Heart left ventricle (tissue), 13 donors: ENCODE data around the gene RCC1.

Experiments used
- POLR2A ChIP-seq, 2 donors: fragments of 450-650 bp; IDR thresholded peaks; one replicate each; pipeline ENCODE4 v1.6.1; 2017; ENCODE audit warnings: antibody characterized with exemption in 2 of 2, mild to moderate bottlenecking in 2 of 2, moderate library complexity in 2 of 2
- TF ChIP-seq, protein P1 (sequence below), 12 donors: fragments of 200-600 bp; sonication (generic) in 4 of 12; IDR thresholded peaks; one replicate each; pipeline versions ENCODE4 v1.5.0 to v1.8.0; 2018 to 2022; ENCODE audit warnings: antibody characterized with exemption in 12 of 12, mild to moderate bottlenecking in 5 of 12
- donor health status: ischemic (EF 13 %, LVEDD 7.1; RV severe dilation, severe dysfunction).
- donor health status: DM: no; HTN: yes; CAD: no.
- donor health status: DM: no; HTN: no; CAD: no.
- donor health status: ischemic (EF 25% LVEDD 6.9; RV normal size, moderate dysfunction).
- donor health status: ischemic (EF 25% LVEDD 5.7; RV mildly dilated, moderate dysfunction).
- donor health status: ischemic (EF 35%, LVEDD 5.7; RV mildly dilated, moderate dysfunction).
- donor health status: nonischemic (EF 11% LVEDD 7.7; RV severe dilation, severe dysfunction).
- donor health status: DM: yes; HTN: yes; CAD: no.
- donor health status: PGD.
- donor health status: ischemic (EF 29% LVEDD 5.4; RV normal size, mild dysfunction).
- donor health status: nonischemic (EF 23%, LVEDD 6.1; RV moderate dilation, normal function).

DNA sequence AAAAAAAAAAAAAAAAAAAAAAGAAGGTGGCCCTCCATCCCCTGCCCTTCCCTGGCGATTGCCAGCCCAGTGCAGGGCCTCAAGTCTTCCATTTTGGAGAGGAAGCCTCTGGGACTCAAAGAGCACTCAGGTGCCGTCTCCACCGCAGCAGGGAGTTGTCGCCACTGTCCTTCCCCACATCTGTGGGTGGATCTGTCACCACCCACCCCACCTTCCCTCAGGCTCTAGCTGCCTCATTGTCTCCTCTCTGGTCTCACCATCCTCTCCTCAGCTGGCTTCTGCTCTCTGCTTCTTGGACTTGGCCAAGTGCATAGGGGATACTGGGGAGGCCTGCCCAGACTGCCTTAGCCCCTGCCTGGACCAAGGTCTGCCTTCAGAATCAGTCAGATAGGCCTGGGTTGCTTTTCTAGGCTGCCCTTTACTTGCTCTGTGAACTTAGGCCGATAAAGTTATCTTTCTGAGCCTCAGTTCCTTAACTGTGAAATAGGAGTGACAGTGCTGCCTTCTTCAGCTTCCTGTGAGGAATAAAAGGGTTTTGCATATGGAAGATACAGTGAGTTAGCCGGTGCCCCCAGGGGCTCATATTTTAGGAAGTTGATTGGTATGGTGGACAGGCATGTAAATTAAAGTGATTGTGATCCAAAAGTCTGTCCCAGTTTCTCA, 15.8 kb downstream of the RCC1 start:
- TF ChIP-seq POLR2A (IDR thresholded peaks at IDR 0.05), result no peak
- TF ChIP-seq, protein P1, sequence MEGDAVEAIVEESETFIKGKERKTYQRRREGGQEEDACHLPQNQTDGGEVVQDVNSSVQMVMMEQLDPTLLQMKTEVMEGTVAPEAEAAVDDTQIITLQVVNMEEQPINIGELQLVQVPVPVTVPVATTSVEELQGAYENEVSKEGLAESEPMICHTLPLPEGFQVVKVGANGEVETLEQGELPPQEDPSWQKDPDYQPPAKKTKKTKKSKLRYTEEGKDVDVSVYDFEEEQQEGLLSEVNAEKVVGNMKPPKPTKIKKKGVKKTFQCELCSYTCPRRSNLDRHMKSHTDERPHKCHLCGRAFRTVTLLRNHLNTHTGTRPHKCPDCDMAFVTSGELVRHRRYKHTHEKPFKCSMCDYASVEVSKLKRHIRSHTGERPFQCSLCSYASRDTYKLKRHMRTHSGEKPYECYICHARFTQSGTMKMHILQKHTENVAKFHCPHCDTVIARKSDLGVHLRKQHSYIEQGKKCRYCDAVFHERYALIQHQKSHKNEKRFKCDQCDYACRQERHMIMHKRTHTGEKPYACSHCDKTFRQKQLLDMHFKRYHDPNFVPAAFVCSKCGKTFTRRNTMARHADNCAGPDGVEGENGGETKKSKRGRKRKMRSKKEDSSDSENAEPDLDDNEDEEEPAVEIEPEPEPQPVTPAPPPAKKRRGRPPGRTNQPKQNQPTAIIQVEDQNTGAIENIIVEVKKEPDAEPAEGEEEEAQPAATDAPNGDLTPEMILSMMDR (IDR thresholded peaks at IDR 0.05), result no peak
